GM18511 (cell line): ENCODE data around the gene RAD51B.

Experiments used
- ATAC-seq: cut with Tn5 transposase; IDR thresholded peaks from one replicate; pipeline ENCODE4 v1.9.1; 2021; ENCODE audit warnings: mild to moderate bottlenecking, moderate library complexity; ENCODE audit not compliant: unreplicated experiment

RAD51B gene

DNA sequence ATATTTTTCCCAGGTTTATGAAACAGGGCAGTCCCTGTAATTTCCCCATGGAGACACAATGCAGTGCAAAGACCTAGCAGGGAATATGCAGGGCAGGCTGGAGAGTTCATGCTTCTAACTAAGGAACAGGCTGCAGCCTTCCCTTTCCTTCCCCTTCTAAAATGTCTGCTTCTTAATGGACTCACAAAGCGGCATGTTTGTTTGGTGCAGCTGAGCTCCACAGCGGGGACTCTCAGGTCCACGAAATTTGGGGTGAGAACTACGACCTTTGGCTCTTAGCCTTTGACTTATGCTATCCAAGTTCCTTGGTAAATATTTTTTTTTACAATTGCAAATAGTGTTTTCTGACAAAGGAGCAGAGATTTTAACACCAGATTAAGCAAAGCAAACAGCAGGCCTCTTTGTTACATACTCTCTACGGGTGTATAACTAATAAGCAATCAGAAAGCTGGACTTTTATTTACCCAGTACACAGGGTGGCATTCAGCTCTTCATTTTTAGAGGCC lies 649.7 kb downstream of the RAD51B start:
- no peak for ATAC-seq

DNA sequence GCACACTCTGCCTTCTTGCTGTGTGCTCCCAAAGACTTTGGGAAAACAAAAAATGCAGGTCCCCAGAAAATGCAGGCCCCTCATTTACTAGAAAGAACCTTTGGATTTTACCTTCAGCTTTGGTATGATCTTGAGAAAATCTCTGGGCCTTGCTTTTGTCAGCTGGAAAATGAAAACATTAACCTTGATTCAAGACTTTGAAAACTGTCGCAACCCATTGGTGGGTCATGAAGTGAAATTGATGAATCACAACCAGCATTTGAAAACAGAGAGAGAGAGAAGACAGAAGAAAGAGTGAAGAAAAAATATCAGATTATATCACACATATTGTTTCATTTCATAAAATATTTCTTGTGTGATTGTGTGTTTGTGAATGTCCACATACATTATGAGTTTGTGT lies 650.8 kb downstream of the RAD51B start:
- ATAC-seq: no peak

DNA sequence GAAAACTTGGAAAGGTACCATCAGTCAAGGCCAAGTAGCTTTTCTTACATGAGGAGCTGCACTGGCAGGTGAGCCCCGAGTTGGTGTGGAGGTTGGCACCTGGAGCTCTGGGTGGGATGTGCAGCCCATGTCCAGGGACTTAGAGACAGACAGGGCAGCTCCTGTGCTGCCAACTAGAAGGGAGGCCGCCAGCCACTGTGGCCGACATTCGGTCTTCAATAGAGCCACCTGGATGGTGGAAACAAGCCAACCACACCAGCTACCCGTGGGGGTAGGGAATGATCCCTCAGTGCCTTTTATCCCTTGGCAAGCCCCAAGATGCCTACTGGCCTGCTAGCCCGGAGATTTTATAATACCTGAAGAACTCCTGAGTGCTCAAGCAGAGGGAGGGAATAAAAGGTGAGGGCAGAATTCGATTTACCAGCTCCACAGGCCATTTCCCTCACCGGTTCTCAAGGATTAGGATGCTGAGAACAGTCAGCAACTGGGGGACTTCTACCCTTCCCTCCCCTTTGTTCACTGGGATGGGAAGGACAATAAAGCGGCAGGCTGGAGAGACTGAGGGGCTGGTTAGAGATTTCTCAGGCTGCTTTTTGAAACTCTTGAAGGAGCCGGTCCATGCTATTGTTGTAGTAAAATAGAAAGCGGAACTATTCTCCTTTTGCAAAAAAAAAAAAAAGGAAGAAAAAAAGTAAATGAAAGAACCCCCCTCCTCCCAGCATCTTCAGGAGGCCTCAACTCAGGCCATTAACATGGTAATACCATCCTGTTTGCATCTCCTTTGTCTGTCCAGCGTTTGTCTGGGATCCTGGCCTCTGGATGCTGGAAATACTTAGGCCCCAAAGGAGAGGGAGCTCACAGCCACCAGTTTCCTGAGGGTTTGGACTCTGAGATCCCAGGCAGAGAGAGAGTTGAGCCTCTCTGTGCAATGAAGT lies 651.7 kb downstream of the RAD51B start:
- ATAC-seq: no peak

GRCh38 chr14:68471964-68472508 lies 652.5 kb downstream of the RAD51B start:
- ATAC-seq: no peak

DNA sequence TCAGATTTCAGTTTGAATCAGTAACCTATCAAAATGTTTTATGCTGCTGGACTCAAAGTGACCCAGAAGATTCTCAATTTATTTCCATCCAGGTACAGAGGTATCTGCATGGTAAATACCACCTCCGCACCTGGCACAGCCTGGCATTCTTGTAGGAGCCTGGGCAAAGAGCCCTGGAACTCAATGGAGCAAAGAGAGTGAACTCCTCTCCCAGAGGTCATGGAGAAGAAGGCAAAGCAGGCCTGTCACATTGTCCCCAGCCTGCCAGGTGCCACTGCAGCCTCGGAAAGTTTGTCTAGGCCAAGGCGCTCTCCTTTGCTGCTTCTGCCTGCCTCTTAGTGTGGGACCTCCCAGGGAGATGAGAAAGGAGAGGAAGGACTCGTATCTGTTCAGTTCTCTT lies 653.5 kb downstream of the RAD51B start:
- no peak for ATAC-seq

DNA sequence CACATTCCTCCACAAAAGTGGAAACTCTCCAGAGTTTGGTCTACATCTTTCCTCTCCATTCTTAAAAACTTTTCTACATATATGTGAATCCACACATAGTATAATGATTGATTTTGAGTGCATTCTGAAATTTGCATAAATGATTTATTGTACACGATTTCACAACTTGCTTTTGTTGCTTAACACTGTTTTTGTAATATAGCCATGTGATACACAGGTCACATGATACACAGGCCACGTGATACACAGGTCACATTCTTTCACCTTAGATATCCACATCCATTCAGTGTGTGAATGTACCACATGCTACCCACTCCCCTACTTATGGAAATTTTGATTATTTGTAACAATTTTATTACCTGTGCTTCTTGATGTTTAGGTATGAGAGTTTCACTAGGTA lies 654.2 kb downstream of the RAD51B start:
- no peak for ATAC-seq

- ATAC-seq: no peak
Observed at GRCh38 chr14:68474741-68475140, 655.2 kb downstream of the RAD51B start.

GRCh38 chr14:68475802-68476201 lies 656.2 kb downstream of the RAD51B start:
- no peak for ATAC-seq

DNA sequence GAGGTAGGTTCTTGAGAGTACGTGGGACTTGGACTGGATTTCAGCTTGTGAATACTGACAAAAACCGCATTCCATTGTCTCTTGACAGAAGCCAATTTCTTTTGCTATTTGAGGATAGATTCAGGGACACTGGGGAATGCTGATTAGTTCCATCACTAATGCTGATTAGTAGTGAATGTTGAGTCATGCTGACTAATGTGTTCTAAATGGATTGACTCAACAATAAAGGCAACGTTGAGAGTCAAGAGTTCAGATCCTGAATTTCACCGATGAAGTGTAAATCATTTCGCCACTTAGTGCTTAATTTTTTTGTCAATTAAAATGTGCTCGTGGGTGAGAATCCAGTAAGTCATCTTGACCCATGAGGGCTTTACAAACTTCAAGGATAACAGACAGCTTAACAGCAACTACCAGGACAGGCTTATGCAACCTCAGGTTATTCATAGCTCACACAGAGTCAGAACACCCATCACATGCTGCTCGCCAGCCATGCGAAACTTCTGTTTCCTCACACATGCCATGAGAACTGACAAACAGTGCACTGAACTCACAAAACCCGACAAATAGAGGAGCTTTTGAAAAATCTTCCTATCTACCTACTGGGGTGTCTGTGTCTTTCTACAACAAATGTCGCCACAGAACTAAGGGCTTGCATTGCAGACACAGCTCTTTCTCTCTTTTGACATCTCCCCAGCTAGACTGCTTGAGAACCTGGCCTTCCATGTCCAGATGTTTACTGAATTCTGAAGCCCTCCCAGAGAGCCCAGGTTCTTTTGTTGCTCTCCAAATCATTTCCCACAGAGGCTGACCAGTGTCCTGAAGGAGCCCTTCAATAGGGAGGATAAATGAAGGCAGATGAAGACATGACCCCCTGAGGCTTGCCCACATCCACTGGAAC lies 656.9 kb downstream of the RAD51B start:
- peak; percentile 92 for ATAC-seq

DNA sequence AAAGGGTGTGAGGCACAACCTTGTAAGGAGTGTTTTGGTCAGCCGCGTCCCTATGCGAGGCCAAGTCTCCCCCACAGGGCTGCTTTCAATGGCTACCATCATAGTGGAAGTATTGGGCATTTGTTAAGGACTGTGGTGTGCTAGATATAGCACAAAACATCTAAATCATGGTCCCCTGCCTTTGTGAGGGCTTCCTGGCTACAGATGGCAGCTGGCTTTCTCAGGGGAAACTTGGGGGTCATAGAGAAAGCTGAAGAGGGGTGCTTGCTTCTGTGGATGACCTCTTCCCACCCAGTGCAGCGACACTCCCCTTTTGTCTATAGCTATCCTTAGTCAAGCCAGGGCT lies 657.5 kb downstream of the RAD51B start:
- ATAC-seq: no peak

DNA sequence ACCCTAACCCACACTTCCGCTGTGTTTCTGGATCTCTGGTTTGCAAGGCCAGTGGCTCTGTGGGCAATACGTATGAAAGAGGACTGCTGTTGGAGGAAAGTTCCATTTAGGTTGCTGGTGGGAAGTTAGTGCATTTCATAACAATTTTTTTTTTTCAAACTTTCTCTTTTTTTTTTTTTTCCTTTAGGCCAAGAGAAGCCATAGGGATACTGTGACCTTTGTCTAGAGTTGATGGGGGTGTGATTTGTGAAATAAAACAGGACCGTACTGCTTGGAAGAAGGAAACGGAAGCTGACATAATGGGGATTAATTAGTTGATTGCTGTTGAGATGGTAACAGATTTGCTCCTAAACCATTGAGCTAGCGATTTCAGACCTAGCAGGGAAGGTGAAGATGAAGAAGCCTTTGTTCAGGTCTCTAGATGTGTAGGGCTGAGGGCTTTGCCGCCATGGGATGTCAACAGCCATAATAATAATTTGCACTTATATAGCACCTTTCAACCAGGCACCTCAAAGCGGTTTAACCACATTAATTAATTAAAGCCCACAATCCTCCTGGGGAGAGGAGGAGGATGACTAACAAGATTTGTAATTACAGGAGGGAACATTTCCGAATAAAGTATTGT lies 658.0 kb downstream of the RAD51B start:
- no peak for ATAC-seq

- ATAC-seq: no peak
Observed at GRCh38 chr14:68479247-68479646, 659.7 kb downstream of the RAD51B start.

DNA sequence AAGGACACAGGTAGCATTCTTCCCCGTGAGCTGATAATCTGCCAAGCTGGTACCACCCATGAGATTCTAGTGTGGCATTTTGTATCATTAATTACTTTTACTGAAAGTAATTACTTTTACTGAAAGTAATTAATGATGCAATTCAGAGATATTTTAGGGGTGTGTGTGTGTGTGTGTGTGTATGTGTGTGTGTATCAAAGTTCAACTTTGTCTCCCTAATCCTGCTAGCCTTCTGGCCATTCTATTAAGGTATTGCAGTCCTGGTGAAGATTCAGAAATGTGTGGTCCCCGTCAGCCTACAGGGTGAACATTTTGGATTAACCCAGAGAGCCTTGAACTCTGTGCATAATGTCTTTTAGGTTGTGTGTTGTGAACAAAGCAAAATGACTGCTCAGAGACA lies 662.4 kb downstream of the RAD51B start:
- ATAC-seq: no peak

- no peak for ATAC-seq
Observed at GRCh38 chr14:68482772-68483395, 663.3 kb downstream of the RAD51B start.

DNA sequence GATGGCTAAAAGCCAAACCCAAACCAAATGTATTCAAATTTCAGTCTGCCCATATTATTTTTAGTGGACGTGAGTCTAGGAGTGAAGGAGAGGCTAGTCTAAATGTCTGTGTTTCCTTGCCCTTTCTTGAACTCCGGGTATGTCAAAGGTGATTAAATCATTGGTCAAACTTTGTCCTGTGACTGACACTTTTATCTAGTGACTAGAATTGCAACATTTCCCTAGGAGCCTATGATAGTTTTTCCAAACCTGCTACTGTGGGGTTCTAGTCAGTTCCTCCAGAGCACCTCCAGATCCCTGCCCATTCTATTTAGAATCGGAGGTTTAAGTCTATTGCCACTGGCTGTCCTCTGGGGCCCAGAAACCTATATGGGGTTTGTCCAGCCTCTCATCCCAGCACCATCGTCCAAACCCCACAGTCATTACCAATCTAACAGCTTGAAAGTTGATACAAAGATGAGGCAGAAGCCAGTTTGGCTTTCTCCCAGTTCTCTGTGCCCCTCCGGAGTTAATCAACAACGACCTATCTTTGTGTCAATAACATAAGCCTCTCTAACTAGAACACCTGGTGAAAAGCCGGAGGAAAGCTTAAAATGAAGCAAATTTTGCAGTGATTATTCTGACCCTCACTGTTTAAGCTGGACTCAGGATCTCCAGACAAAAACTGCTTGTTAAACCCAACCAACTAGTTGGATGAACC lies 666.6 kb downstream of the RAD51B start:
- no peak for ATAC-seq

DNA sequence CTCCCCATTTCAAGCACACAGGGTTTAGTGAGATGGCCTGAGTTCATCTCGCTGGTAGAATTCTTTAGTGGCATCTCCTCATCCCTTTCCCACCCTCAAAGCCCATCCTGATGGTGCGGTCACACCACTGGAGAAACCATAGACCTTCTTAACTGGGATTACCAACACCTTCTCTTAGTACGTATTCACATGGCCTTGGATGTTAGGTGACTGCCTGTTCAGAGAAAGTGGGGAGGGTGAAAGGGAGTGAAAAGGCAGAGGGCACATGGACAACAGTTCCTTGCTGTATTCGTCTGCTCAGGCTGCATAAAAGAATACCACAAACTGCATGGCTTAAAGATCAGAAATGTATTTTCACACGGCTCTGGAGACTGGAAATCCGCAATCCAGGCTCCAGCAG lies 667.2 kb downstream of the RAD51B start:
- ATAC-seq: no peak

DNA sequence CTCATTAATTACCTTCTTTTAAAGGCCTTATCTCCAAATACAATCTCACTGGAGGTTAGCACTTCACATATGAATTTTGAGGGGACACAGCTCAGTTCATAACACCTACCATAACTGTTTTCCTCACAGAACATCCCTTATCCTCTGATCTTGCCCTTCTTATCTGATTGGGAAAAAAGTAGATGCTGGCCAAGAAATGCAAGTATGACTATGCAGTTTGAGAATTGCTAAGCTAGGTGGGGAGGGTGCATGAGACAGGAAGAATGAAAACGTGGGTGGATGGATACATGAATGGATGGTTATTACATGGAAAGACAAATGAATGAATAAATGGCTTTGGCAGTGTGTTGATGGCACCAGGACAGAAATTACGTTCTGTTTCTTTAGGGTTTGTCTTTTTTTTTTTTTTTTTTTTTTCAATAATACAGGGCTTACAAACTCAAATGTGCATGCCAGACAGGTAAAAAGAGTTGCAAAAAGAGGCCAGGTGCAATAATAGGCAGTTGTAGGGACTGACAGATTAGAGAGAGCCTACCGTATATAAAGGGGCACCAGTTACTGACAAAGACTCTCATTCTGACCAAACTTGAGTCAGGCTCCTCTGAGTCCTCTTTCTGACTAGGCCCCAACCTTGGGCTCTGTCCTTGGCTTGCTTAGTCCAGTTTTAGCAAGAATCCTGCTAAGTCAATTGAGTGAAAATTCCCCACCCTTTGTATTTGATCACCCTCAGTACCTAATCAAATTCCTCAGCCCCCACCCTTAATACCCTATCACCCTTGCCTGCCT lies 668.4 kb downstream of the RAD51B start:
- no peak for ATAC-seq

- ATAC-seq: no peak
Observed at GRCh38 chr14:68491793-68492192, 672.2 kb downstream of the RAD51B start.
